ENCODE measurements around the gene ASTN2.

DNA sequence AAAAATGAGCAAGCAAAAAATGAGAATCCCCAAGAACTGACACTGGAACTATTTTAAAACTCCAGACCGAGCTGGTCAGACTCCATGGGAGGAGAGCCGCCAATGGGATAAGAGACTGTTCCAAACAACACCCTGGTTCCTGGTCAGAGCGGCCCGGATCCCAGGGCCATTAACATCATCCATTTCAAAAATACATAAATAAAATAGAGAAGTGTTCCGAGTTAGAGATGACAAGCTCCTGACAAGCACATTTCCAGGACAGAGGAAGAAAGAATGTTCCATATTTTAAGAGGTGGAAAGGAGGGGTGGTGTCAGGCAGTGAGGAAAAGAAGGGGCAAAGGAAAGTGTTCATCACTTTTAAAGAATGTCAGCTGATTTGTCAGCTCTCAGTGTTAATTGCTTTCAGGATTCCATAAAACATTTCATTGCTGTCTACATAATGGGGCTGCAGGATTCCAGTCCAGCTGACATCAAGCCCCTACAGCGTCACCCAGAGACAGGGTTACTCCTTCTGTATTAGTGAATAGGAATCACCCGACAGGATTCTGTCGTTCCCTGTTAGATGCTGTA lies 930.3 kb downstream of the ASTN2 start:
- TF ChIP-seq, protein P1, sequence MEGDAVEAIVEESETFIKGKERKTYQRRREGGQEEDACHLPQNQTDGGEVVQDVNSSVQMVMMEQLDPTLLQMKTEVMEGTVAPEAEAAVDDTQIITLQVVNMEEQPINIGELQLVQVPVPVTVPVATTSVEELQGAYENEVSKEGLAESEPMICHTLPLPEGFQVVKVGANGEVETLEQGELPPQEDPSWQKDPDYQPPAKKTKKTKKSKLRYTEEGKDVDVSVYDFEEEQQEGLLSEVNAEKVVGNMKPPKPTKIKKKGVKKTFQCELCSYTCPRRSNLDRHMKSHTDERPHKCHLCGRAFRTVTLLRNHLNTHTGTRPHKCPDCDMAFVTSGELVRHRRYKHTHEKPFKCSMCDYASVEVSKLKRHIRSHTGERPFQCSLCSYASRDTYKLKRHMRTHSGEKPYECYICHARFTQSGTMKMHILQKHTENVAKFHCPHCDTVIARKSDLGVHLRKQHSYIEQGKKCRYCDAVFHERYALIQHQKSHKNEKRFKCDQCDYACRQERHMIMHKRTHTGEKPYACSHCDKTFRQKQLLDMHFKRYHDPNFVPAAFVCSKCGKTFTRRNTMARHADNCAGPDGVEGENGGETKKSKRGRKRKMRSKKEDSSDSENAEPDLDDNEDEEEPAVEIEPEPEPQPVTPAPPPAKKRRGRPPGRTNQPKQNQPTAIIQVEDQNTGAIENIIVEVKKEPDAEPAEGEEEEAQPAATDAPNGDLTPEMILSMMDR (IDR thresholded peaks at IDR 0.05; ENCODE audit: low read depth, low read length, poor library complexity, severe bottlenecking) = no peak
- no peak for TF ChIP-seq EZH2phosphoT487 (IDR thresholded peaks at IDR 0.05; ENCODE audit: borderline replicate concordance, low read length)

Measured in DOHH2 (cell line).